PC-3 (cell line): ENCODE measurements around the gene SHANK2. TPM values are rescaled to one million over a fixed set of nuclear protein-coding genes. Genes with fewer than 3 reads are reported as not detected.

ENCODE experiments used
- ATAC-seq: fragments of 200-7000 bp; cut with Tn5 transposase; 2 replicates; pipeline ENCODE4 v1.9.1; 2020; ENCODE audit warnings: mild to moderate bottlenecking, moderate library complexity
- BruUV-seq: library from RNA; stranded (reverse); fragments of 400-500 nt; replicated peaks from 2 replicates; lab custom pipeline; 2021; lab: Mats Ljungman, UMichigan
- CTCF ChIA-PET: fragments of 300-600 bp; sonication (Branson Sonifier 250); formaldehyde crosslinking; loops from one replicate; lab custom pipeline; 2022; ENCODE audit warnings: antibody characterized with exemption; lab: Charles Lee
- POLR2A ChIA-PET: fragments of 300-600 bp; sonication (Branson Sonifier 250); formaldehyde crosslinking; loops from one replicate; lab custom pipeline; 2022; ENCODE audit warnings: antibody characterized with exemption; ENCODE audit not compliant: unreplicated experiment; lab: Charles Lee
- DNase-seq: peaks from one replicate; pipeline ENCODE4 v3.0.0-alpha.2; 2015
- H2AFZ ChIP-seq: fragments of 300-600 bp; sonication (generic); 2 replicates; pipeline ENCODE4 v1.6.0; 2016; ENCODE audit warnings: antibody characterized with exemption, low read length
- H3F3A ChIP-seq: fragments of 300-600 bp; sonication (generic); one replicate; pipeline ENCODE4 v1.6.0; 2017; ENCODE audit warnings: antibody characterized with exemption, low read length, control low read depth, mild to moderate bottlenecking; ENCODE audit not compliant: unreplicated experiment
- H3K27ac ChIP-seq: fragments of 300-600 bp; sonication (generic); 2 replicates; pipeline ENCODE4 v1.5.1; 2016; ENCODE audit warnings: mild to moderate bottlenecking, low read length
- H3K27me3 ChIP-seq: fragments of 300-600 bp; sonication (generic); 2 replicates; pipeline ENCODE4 v1.6.1; 2016; ENCODE audit warnings: low read length, mixed read lengths
- H3K36me3 ChIP-seq: fragments of 300-600 bp; sonication (generic); 2 replicates; pipeline ENCODE4 v1.6.1; 2016; ENCODE audit warnings: low read depth, mixed run types, low read length, mixed read lengths
- H3K4me1 ChIP-seq: fragments of 300-600 bp; sonication (generic); 2 replicates; pipeline ENCODE4 v1.5.1; 2016; ENCODE audit warnings: low read length; ENCODE audit not compliant: insufficient read depth
- H3K4me2 ChIP-seq: fragments of 300-600 bp; sonication (generic); 2 replicates; pipeline ENCODE4 v1.6.0; 2016; ENCODE audit warnings: low read length
- H3K4me3 ChIP-seq: fragments of 300-600 bp; sonication (generic); 2 replicates; pipeline ENCODE4 v1.5.1; 2016; ENCODE audit warnings: mild to moderate bottlenecking, low read length, mixed read lengths
- H3K79me2 ChIP-seq: fragments of 300-600 bp; sonication (generic); 2 replicates; pipeline ENCODE4 v1.6.1; 2017; ENCODE audit warnings: low read length, mixed read lengths
- H3K9ac ChIP-seq: fragments of 300-600 bp; sonication (generic); 2 replicates; pipeline ENCODE4 v1.6.0; 2016; ENCODE audit warnings: mild to moderate bottlenecking, low read length
- H3K9me2 ChIP-seq: fragments of 300-600 bp; sonication (generic); replicated peaks from 2 replicates; pipeline ENCODE4 v1.6.1; 2016; ENCODE audit warnings: mixed run types, low read length, mixed read lengths
- H3K9me3 ChIP-seq: fragments of 300-600 bp; sonication (generic); 2 replicates; pipeline ENCODE4 v1.6.1; 2016; ENCODE audit warnings: low read length, mixed read lengths
- H4K20me1 ChIP-seq: fragments of 300-600 bp; sonication (generic); 2 replicates; pipeline ENCODE4 v1.6.1; 2016; ENCODE audit warnings: low read length, mixed read lengths
- EZH2 ChIP-seq: fragments of 300-600 bp; sonication (generic); IDR thresholded peaks from one replicate; pipeline ENCODE4 v1.6.1; 2017; ENCODE audit warnings: antibody characterized with exemption, mild to moderate bottlenecking, low read length; ENCODE audit not compliant: unreplicated experiment
- EZH2phosphoT487 ChIP-seq: fragments of 300-600 bp; sonication (generic); IDR thresholded peaks from 2 replicates; pipeline ENCODE4 v1.6.1; 2018; ENCODE audit warnings: mild to moderate bottlenecking, antibody characterized with exemption, low read length, borderline replicate concordance
- intact Hi-C: fragments of 100-400 bp; cut with micrococcal nuclease; formaldehyde crosslinking; loops from 2 replicates; pipeline ENCODE4 v1.9.0; 2023
- total RNA-seq: library from RNA; depleted of rRNA; stranded (reverse); fragments of >200 nt; gene quantifications from 2 replicates; pipeline ENCODE4 v1.2.3, GENCODE V29; 2014
- TF ChIP-seq, protein P1 (sequence below): fragments of 300-600 bp; sonication (generic); conservative IDR thresholded peaks from 2 replicates; pipeline ENCODE4 v1.5.1; 2017; ENCODE audit warnings: antibody characterized with exemption, low read depth, mild to moderate bottlenecking, low read length

The SHANK2 gene
- total RNA-seq, 1 experiment from 2014 or later = 45.0 TPM

DNA sequence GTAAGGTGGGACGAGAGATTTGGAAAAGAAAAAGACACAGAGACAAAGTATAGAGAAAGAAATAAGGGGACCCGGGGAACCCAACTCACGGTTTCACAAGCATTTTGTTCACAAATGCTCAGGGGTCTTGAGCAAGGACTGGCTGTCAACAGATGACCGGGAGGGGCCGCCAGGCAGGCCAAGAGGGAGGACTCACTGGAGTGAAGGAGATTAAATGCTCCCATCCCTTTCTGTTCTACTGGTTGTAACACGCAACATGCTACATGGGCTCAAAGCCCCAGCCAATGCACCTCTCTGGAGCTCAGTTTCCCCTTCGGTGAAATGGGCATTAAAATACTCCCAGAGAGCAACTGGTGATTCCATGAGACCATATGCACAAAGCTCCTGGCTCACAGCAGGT is 13.4 kb downstream of the SHANK2 start:
- Histone ChIP-seq H2AFZ (no peak overlapping the region), H4K20me1 (no peaks in the 10 kb centered on the region), H3K9me2 (no peaks in the 10 kb centered on the region), H3K27me3 (no peaks in the 10 kb centered on the region), H3K4me1 (no peaks in the 10 kb centered on the region), H3F3A (no peaks in the 10 kb centered on the region), H3K79me2 (peaks cover 31% of the 10 kb centered on the region), H3K4me2 (no peak overlapping the region), H3K9me3 (no peaks in the 10 kb centered on the region), H3K27ac (no peak overlapping the region), H3K9ac (no peak overlapping the region), H3K36me3 (peaks cover 6% of the 10 kb centered on the region; the same call in 1 of the 2 replicates), H3K4me3 (no peak overlapping the region)
- DNase-seq (no peak), ATAC-seq (no peak)
- BruUV-seq = no TSS peak
- intact Hi-C loops = no loop called here
- ChIA-PET POLR2A (interaction anchor here (0.6 kb wide), 1 partner anchor 9 kb away, joined by 7 read pairs; no protein-coding TSS in a partner anchor), CTCF (no interaction called here)
- TF ChIP-seq EZH2phosphoT487 = no peak
- TF ChIP-seq EZH2 = no peak

DNA sequence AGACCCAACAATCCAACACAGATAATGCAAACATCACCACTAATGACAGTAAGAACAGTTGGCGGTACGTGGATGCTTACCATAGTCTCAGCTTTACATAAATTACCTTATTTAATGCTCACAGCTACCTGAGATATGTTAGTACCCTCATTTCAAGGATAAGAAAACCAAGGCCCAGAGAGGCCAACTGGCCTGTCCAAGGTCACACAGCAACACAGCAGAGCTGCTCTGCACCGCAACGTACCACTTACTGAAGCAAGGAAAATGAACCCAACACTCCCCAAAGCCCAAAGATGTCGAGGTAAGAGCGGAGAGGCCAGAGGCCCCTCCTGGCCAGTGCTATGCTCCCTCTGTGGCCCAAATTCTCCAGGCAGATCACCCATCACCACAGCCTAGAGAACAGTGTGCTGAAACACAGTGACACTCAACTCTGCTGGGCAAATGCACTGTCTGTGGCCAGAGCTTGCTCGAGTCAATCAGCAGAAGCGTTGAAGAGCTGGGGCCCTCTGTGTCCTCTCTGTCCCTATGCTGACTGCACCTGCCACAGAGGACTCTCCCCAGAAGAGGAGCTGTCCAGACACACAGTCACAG is 14.0 kb downstream of the SHANK2 start:
- no peaks in the 10 kb centered on the region for H3K27me3 ChIP-seq
- no peak overlapping the region for H3K4me3 ChIP-seq
- no peak overlapping the region for H3K4me2 ChIP-seq
- H2AFZ ChIP-seq = no peak overlapping the region
- no TSS peak for BruUV-seq
- DNase-seq (no peak), ATAC-seq (no peak)
- CTCF ChIA-PET = no interaction called here
- no peaks in the 10 kb centered on the region for H3K9me3 ChIP-seq
- TF ChIP-seq, protein P1, sequence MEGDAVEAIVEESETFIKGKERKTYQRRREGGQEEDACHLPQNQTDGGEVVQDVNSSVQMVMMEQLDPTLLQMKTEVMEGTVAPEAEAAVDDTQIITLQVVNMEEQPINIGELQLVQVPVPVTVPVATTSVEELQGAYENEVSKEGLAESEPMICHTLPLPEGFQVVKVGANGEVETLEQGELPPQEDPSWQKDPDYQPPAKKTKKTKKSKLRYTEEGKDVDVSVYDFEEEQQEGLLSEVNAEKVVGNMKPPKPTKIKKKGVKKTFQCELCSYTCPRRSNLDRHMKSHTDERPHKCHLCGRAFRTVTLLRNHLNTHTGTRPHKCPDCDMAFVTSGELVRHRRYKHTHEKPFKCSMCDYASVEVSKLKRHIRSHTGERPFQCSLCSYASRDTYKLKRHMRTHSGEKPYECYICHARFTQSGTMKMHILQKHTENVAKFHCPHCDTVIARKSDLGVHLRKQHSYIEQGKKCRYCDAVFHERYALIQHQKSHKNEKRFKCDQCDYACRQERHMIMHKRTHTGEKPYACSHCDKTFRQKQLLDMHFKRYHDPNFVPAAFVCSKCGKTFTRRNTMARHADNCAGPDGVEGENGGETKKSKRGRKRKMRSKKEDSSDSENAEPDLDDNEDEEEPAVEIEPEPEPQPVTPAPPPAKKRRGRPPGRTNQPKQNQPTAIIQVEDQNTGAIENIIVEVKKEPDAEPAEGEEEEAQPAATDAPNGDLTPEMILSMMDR = no peak
- TF ChIP-seq EZH2phosphoT487 (no peak), EZH2 (no peak)
- peaks cover 28% of the 10 kb centered on the region; the same call in 1 of the 2 replicates for H3K79me2 ChIP-seq
- POLR2A ChIA-PET = interaction anchor here (0.6 kb wide), 1 partner anchor 9 kb away, joined by 7 read pairs; no protein-coding TSS in a partner anchor
- intact Hi-C loops = no loop called here
- no peaks in the 10 kb centered on the region for H3K9me2 ChIP-seq
- H3K27ac ChIP-seq = no peak overlapping the region
- no peak overlapping the region for H3K9ac ChIP-seq
- no peaks in the 10 kb centered on the region for H3K4me1 ChIP-seq
- H4K20me1 ChIP-seq = no peaks in the 10 kb centered on the region
- H3F3A ChIP-seq = no peaks in the 10 kb centered on the region
- peaks cover 6% of the 10 kb centered on the region; the same call in 1 of the 2 replicates for H3K36me3 ChIP-seq

DNA sequence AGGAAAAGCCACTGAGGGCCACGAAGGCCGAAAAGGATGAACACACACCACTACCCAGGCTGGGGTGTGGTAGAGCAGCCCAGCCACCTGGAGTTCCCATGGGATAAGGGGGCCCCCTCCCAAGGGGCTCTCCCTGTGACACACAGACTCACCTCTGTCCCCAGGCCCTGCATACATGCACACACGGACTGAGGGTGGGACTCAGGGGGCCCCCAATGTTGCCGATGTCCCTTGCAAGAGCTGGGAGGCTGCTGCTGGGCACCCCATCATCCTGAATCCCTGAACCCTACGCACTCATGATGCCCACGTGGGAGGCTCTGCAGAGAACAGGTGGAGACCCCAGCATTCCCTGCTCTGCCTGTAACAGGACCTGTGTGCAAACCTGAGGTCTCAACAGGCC is 14.5 kb downstream of the SHANK2 start:
- no TSS peak for BruUV-seq
- Histone ChIP-seq H2AFZ (no peak overlapping the region), H3K9me2 (no peaks in the 10 kb centered on the region), H3K79me2 (peaks cover 32% of the 10 kb centered on the region; the same call in 1 of the 2 replicates), H3K27ac (no peak overlapping the region), H3K9me3 (no peaks in the 10 kb centered on the region), H3F3A (no peaks in the 10 kb centered on the region), H3K4me3 (no peak overlapping the region), H3K4me1 (no peaks in the 10 kb centered on the region), H3K9ac (no peak overlapping the region), H3K4me2 (no peak overlapping the region), H3K27me3 (no peaks in the 10 kb centered on the region), H4K20me1 (no peaks in the 10 kb centered on the region), H3K36me3 (peaks cover 6% of the 10 kb centered on the region; the same call in 1 of the 2 replicates)
- DNase-seq = no peak
- no peak for ATAC-seq
- ChIA-PET POLR2A (no interaction called here), CTCF (no interaction called here)
- TF ChIP-seq, protein P1 = no peak
- TF ChIP-seq EZH2phosphoT487 (no peak), EZH2 (no peak)
- intact Hi-C loops = no loop called here
